Sigmoid colon (tissue), 7 donors: ENCODE measurements around the gene CEP63. TPM values are rescaled to one million over a fixed set of nuclear protein-coding genes. Genes with fewer than 3 reads are reported as not detected.

Experiments used
- DNase-seq: peaks from one replicate; pipeline ENCODE4 v3.0.0-alpha.2; 2019
- H3K27ac ChIP-seq, 4 donors: fragments of 200-600 bp; sonication (generic); one replicate each; pipeline ENCODE4 v1.5.1; 2016 to 2019; ENCODE audit warnings: mild to moderate bottlenecking in 1 of 4
- H3K27me3 ChIP-seq, 3 donors: fragments of 200-600 bp; sonication (generic); one replicate each; pipeline ENCODE4 v1.5.1; 2019; ENCODE audit warnings: mild to moderate bottlenecking in 1 of 3
- H3K36me3 ChIP-seq, 4 donors: fragments of 200-600 bp; sonication (generic); one replicate each; pipeline ENCODE4 v1.5.1; 2016 to 2019
- H3K4me1 ChIP-seq, 4 donors: fragments of 200-600 bp; sonication (generic); one replicate each; pipeline ENCODE4 v1.5.1; 2017 to 2019
- H3K4me3 ChIP-seq, 4 donors: fragments of 200-600 bp; sonication (generic); one replicate each; pipeline ENCODE4 v1.5.1; 2017 to 2019; ENCODE audit warnings: mild to moderate bottlenecking in 2 of 4, moderate library complexity in 1 of 4
- H3K9me3 ChIP-seq, 4 donors: fragments of 200-600 bp in 3 of 4; sonication (generic) in 3 of 4; one replicate each; pipeline versions ENCODE4 v1.5.1 to v1.6.1; 2013 to 2019
- CTCF ChIP-seq, 4 experiments: fragments of 450-650 bp in 3 of 4; fragments of 200-600 bp in 1 of 4; IDR thresholded peaks; one replicate each; pipeline ENCODE4 v1.5.1; 2016 to 2019; ENCODE audit warnings: antibody characterized with exemption in 4 of 4, mild to moderate bottlenecking in 3 of 4, moderate library complexity in 2 of 4
- EP300 ChIP-seq, 4 donors: sonication (generic); formaldehyde crosslinking; IDR thresholded peaks; one replicate each; pipeline ENCODE4 v1.6.1; 2017; ENCODE audit warnings: antibody characterized with exemption in 4 of 4
- POLR2A ChIP-seq, 2 donors: fragments of 450-650 bp; IDR thresholded peaks; one replicate each; pipeline ENCODE4 v1.6.1; 2016; ENCODE audit warnings: antibody characterized with exemption in 2 of 2, mild to moderate bottlenecking in 2 of 2, moderate library complexity in 2 of 2
- POLR2AphosphoS5 ChIP-seq, 4 donors: sonication (generic); formaldehyde crosslinking; IDR thresholded peaks; one replicate each; pipeline ENCODE4 v1.6.1; 2017; ENCODE audit warnings: antibody characterized with exemption in 4 of 4
- WGBS, 2 donors: extraction: QIAGEN DNeasy Blood & Tissue Kit; methylation state at CpG; one replicate each; pipeline ENCODE4 v1.1.7; 2013; 5-methylcytosine and 5-hydroxymethylcytosine counted together
- intact Hi-C: fragments of 100-400 bp; cut with DNase I; formaldehyde crosslinking; loops from one replicate; pipeline ENCODE4 v1.15.1; 2023
- polyA plus RNA-seq, 3 donors: library from polyadenylated mRNA; stranded (reverse); fragments of 200-250 nt; gene quantifications; one replicate each; pipeline ENCODE4 v1.2.3, GENCODE V29; 2013
- total RNA-seq, 4 donors: library from RNA; depleted of rRNA; stranded (reverse); fragments of >200 nt; gene quantifications; one replicate each; pipeline ENCODE4 v1.1.0, GENCODE V29; 2016
- donor health status: healthy with polysubstance abuse.
- donor health status: Bipolar disorder and iron deficiency.
- donor health status: healthy.

Gene CEP63
- total and polyA plus RNA-seq, 7 donors = 16.6 to 33.5 (median 22.5) TPM

GRCh38 chr3:134522541-134522940 is 36.7 kb downstream of the CEP63 start:
- 98% methylated on average over 6 of the region's 6 CpGs for WGBS, 2 donors
- TF ChIP-seq CTCF (IDR thresholded peaks at IDR 0.05) = no peak
- no peak for TF ChIP-seq POLR2A (IDR thresholded peaks at IDR 0.05)
- no peak for TF ChIP-seq POLR2AphosphoS5 (IDR thresholded peaks at IDR 0.05)
- no peak for TF ChIP-seq EP300 (IDR thresholded peaks at IDR 0.05)
- Histone ChIP-seq H3K27ac (no peak overlapping the region), H3K36me3 (no peaks in the 10 kb centered on the region), H3K9me3 (peaks cover 3 to 17% (median 9%) of the 10 kb centered on the region in 4 donors), H3K4me3 (no peak overlapping the region), H3K4me1 (no peaks in the 10 kb centered on the region), H3K27me3 (no peaks in the 10 kb centered on the region)
- DNase-seq = no peak
- intact Hi-C loops = no loop called here

GRCh38 chr3:134525293-134525692 is 39.4 kb downstream of the CEP63 start:
- no peak overlapping the region for H3K4me3 ChIP-seq
- intact Hi-C loops = no loop called here
- no peak overlapping the region for H3K27ac ChIP-seq
- H3K27me3 ChIP-seq = no peaks in the 10 kb centered on the region
- peaks cover 3 to 17% (median 9%) of the 10 kb centered on the region in 4 donors for H3K9me3 ChIP-seq
- no peak for DNase-seq
- TF ChIP-seq EP300 (IDR thresholded peaks at IDR 0.05) = no peak
- TF ChIP-seq POLR2AphosphoS5 (IDR thresholded peaks at IDR 0.05) = no peak
- TF ChIP-seq CTCF (IDR thresholded peaks at IDR 0.05) = no peak
- H3K36me3 ChIP-seq = no peaks in the 10 kb centered on the region
- no peaks in the 10 kb centered on the region for H3K4me1 ChIP-seq

- Histone ChIP-seq H3K36me3 (no peaks in the 10 kb centered on the region), H3K27ac (no peak overlapping the region)
- intact Hi-C loops = no loop called here
These were observed 40.5 kb downstream of the CEP63 start for GRCh38 chr3:134526319-134526718.

GRCh38 chr3:134527037-134527436 is 41.2 kb downstream of the CEP63 start:
- H3K27me3 ChIP-seq = no peaks in the 10 kb centered on the region
- H3K4me1 ChIP-seq = no peaks in the 10 kb centered on the region
- no peaks in the 10 kb centered on the region for H3K36me3 ChIP-seq
- H3K4me3 ChIP-seq = no peak overlapping the region
- no peak for DNase-seq
- 96 to 99% methylated on average over 4 of the region's 4 CpGs for WGBS, 2 donors
- intact Hi-C loops = no loop called here
- H3K27ac ChIP-seq = no peak overlapping the region
- H3K9me3 ChIP-seq = peaks cover 3 to 17% (median 9%) of the 10 kb centered on the region in 4 donors
- TF ChIP-seq POLR2AphosphoS5 (IDR thresholded peaks at IDR 0.05) = no peak
- no peak for TF ChIP-seq EP300 (IDR thresholded peaks at IDR 0.05)
- no peak for TF ChIP-seq CTCF (IDR thresholded peaks at IDR 0.05)
- TF ChIP-seq POLR2A (IDR thresholded peaks at IDR 0.05) = no peak

More at GRCh38 chr3:134526319-134526718, 40.5 kb downstream of the CEP63 start:
- peaks cover 3 to 17% (median 9%) of the 10 kb centered on the region in 4 donors for H3K9me3 ChIP-seq
- TF ChIP-seq EP300 (IDR thresholded peaks at IDR 0.05) = no peak
- TF ChIP-seq POLR2A (IDR thresholded peaks at IDR 0.05) = no peak
- TF ChIP-seq POLR2AphosphoS5 (IDR thresholded peaks at IDR 0.05) = no peak
- TF ChIP-seq CTCF (IDR thresholded peaks at IDR 0.05) = no peak
- no peak overlapping the region for H3K4me3 ChIP-seq
- no peak for DNase-seq
- 90 to 94% methylated on average over 1 of the region's 1 CpG for WGBS, 2 donors
- no peaks in the 10 kb centered on the region for H3K4me1 ChIP-seq
- H3K27me3 ChIP-seq = no peaks in the 10 kb centered on the region

GRCh38 chr3:134527538-134528186 is 41.8 kb downstream of the CEP63 start:
- 98% methylated on average over 7 of the region's 7 CpGs for WGBS, 2 donors
- Histone ChIP-seq H3K4me1 (no peaks in the 10 kb centered on the region), H3K27ac (no peak overlapping the region), H3K4me3 (no peak overlapping the region), H3K36me3 (peaks cover 0 to under 1% (median 0%) of the 10 kb centered on the region in 4 donors), H3K27me3 (no peaks in the 10 kb centered on the region), H3K9me3 (peaks cover 3 to 15% (median 7%) of the 10 kb centered on the region in 4 donors)
- TF ChIP-seq CTCF (IDR thresholded peaks at IDR 0.05) = no peak
- DNase-seq = no peak
- intact Hi-C loops = no loop called here
